HG02642 (cell line): ENCODE results near the gene SCN8A.

Experiments
- ATAC-seq: cut with Tn5 transposase; IDR thresholded peaks from one replicate; pipeline ENCODE4 v1.9.1; 2021; ENCODE audit warnings: mild to moderate bottlenecking; ENCODE audit not compliant: unreplicated experiment, poor library complexity

The SCN8A gene

DNA sequence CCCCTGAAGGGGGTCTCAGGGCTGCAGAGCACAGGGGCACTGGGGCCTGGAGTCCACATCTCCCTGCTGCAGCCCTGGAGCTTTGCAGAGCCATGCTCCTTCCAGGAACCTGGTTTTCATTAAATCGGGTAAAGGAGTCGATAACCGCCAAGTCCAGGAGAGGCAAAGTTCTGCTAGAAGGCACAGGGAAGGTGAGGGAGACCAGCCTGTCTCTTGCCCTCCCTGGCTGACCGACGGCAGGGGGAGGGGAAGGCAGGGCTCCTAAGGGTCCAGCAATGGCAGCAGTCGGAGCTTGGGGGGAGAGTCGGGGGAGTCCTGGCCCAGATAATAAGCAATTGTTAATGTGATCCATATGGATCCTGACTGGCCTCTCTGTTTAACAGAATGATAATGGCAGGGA, 254.4 kb downstream of the SCN8A start:
- ATAC-seq: no peak

GRCh38 chr12:51846271-51846691, 255.2 kb downstream of the SCN8A start:
- no peak for ATAC-seq

DNA sequence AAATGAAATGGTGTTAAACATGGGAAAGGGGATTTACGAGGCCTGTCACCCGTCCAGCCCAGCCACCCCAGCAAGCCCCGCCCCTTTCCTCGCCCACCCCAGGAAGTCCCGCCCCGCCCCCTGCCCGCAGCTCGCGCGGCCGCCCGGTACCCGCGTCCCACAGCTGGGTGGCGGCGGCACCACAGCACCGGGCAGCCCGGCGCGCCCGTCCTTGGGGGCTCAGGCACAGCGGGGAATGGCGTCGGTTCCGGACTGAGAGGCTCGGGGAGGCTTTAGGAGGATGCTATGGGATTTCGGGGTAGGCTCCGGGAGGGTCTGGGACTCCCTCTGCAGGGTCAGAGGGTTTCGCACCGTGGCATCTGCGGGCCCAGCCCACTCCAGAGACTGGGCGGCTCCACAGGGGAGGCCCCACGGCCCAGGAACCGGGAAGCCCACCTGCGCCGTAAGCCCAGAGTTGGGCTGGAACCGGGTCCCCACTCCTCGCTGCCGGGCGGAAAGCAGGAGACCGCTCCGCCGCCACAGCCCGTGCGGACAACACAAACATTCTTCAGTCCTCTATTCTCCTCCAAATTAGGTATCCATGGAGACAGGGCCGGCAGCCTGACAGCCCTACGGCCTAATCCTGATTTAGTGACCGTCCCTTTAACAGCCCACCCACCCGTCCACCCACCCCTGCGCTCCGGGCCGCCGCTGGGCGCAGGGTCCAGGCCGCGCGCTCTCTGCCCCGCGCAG, 256.0 kb downstream of the SCN8A start:
- ATAC-seq: no peak

DNA sequence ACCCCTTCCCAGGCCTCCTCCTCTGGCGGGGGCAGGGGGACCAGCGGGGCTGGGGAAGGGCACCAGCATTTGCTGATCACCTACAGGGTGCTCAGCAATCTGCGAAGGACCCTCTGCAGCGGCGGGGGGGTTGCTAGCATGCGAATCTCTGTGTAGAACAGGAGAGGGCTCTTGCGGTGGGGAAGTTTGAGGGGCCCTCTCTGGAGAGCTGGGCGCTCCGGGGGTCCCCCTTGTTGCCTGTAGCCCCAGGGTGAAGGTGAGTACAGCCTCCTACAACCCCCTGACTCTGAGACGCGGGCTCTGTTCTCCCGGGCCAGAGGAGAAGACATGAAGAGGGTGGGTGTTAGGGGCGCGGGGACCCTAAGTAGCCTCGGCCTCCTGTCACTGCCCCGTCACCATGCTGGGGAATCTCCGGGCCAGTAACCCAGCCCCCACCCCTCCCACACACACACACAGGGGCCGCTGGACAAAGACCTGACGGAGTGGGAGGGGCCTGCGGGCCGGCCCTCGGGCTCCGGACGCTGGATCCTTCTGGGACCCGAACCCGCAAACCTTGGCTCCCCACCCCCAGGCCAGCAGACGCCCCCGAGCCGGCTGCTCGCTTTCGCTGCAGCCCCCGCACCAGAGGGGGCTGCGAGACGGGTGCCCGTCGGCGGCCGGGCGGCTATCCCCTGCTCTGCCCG, 256.8 kb downstream of the SCN8A start:
- no peak for ATAC-seq

DNA sequence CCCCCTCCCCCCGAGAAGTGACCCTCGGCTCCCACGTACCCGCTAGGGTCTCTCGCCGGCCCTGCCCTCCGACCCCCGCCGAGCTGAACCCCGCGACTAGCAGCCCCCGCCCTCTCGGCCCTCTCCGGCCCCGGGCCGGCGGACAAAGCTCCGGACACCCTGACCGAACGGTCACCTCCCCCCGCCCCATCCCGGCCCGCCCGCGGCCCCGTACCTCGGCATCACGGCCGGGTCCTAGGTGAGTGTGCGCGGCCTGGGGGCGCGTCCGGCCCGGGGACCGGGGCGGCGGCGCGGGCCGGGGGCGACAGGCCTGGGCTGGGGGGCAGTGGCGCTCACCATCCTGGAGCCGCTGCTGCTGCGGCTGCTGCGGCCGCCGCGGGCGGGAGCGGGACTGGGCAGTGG, 257.3 kb downstream of the SCN8A start, which contains the start of gene FIGNL2:
Gene FIGNL2 (minus strand): TSS at position 393 of the 402 bp plus-strand sequence. CDS start 26,305 bp downstream, outside the sequence.
- no peak for ATAC-seq

GRCh38 chr12:51848841-51849735, 258.1 kb downstream of the SCN8A start:
- no peak for ATAC-seq

DNA sequence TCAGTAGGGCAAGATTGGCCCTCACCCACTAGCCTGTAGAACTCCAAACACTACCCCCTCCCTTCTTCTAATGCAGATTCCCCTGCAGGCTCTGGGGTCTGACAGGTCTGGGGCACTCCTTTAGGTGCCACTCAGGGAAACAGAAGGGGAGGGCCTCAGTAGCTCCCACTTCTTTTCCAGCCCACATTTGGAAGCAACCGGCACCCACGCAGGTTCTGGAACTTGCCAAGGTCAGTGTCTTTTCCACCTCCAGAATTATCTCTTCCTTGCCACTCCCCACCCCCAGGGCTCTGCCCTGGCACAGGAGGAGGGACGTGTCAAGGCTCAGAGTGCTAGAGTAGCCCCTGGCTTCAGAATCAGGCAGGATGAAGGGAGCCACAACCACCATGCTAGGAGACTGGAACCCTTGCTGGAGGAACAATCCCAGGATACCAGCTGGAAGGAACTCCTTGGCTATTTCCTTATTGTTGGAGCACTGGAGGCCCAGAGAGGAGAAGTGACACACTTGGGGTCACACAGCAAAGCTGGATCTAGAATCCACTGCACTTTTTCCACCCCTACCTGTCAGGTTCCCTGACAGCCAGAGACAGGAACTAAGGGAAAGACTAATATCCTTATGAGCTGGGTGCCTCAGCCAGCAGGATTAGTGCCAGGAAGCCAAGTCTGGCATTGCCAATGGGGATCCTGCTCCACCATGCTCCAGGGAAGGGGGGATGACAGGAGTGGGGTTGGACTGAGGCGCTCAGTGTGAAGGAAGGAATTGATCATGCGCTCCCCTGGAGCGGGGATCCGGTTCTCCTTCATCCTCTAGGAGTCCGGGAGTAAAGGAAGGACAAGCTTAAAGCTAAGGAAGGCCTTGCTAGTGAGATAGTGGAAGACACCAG, 259.3 kb downstream of the SCN8A start:
- no peak for ATAC-seq

DNA sequence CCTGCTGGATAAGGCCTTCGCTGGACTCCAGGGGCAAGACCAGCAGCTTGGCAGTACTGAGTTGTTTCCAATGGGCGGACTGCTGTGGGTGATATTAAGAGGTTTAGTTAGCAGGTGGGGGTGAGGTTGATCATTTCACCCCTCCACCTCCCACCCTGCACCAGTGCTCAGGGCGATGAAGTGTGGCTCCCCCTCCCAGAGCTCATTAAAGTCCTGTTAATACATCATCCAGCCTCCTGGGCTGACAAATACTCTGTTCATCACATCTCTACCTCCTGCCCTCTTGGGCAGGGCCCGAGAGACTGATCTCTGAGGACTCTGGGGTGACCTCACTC, 259.9 kb downstream of the SCN8A start:
- no peak for ATAC-seq

- ATAC-seq: no peak
Measured at GRCh38 chr12:51851413-51852124, 260.5 kb downstream of the SCN8A start.

DNA sequence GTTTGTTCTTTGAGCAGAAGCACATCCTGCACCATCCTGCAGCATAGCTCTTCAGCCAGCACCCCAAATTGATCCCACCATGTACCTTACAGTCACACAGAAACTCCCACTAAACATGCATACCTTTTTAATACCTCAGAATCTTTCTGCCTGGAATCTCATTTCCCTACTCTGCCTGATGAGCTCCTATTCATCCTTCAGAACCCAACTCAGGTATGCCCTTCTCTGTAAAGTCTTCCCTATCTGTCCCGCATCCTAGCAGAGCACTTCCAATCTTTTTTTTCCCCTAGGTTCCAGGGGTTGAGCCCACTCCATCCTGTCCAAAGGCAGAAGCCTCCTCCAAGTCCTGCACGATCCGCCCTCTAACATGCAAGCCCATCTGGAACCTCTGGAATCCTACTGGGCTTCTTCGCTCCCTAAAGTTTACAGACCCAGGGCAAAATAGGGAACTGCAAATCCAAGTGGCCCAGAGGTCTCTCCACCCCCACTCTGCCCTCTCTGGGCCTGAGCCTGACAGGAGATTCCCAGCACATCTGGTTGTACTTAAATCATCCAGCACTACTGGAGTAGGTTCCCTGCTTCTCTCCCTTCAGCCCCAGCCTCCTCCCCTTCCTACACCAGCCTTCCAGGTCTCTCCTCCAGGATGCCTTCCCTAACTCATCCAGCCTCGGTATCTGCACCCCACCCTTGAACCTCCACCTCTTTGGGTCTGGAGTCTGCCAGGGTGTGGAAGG, 261.5 kb downstream of the SCN8A start:
- ATAC-seq: no peak

DNA sequence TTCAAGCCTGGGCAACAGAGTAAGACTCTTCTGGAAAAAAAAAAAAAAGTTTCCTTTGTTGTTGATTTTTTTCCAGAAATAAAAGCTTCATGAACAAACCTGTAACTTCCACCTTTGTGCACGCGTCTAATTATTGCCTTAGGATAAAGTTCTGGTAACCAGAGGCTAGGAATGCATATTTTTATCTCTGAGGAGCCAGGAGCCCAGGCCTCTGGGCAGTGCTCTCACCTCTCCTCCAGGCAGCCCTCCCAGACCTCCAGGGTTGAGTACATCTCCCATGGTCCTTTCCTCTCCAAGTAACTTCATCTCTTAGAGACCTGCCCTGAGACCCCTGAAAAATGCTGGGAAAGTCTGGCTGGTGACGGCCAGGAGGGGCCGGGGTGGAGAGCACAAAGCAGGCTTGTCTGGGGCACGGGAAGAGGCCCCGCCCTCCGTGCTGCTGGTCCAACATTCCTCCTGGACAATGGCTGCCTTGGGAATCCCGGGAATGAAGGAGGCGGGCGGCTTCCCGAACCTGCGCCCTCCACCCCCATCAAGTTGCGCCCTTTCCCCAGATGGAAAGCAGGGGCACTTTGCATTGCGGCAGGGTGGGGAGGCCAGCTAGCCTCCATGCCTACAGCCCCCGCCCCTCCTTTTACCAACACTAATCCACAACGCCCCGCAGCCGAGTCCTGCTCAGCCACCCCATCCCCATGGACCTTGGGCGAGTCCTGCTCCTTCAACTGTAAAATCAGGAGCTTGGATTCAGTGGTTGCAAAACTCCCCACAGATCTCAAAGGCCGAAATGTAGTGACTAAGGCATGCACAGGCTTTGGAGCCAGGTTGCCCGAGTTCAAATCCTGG, 264.8 kb downstream of the SCN8A start:
- ATAC-seq: no peak

DNA sequence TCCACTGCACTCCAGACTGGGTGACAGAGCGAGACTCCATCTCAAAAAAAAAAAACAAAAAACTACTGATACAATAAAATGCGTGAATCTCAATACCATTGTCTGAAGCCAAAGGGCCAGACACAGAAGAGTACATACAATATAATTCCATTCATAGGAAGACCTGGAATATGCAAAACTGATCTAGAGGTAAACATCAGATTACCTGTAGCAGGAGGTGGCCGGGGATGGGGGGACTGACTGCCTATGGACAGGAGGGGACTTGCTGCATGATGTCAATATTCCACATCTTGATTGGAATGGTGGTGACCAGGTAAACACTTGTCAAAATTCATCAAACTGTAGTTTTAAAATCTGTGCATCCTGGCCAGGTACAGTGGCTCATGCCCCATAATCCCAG, 270.0 kb downstream of the SCN8A start:
- ATAC-seq: no peak
